ENCODE measurements around the gene SYCP2L.

GRCh38 chr6:10873374-10873773, 13.5 kb upstream of the SYCP2L start:
- TF ChIP-seq, protein P1, sequence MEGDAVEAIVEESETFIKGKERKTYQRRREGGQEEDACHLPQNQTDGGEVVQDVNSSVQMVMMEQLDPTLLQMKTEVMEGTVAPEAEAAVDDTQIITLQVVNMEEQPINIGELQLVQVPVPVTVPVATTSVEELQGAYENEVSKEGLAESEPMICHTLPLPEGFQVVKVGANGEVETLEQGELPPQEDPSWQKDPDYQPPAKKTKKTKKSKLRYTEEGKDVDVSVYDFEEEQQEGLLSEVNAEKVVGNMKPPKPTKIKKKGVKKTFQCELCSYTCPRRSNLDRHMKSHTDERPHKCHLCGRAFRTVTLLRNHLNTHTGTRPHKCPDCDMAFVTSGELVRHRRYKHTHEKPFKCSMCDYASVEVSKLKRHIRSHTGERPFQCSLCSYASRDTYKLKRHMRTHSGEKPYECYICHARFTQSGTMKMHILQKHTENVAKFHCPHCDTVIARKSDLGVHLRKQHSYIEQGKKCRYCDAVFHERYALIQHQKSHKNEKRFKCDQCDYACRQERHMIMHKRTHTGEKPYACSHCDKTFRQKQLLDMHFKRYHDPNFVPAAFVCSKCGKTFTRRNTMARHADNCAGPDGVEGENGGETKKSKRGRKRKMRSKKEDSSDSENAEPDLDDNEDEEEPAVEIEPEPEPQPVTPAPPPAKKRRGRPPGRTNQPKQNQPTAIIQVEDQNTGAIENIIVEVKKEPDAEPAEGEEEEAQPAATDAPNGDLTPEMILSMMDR (IDR thresholded peaks at IDR 0.05) = no peak
- TF ChIP-seq POLR2AphosphoS5 (IDR thresholded peaks at IDR 0.05) (no peak), POLR2A (IDR thresholded peaks at IDR 0.05) (no peak)

Data from transverse colon (tissue), 4 donors.